Keratinocyte (primary cell): ENCODE measurements around the gene NGDN.

Experiments
- CTCF ChIP-seq, 3 experiments: IDR thresholded peaks in 1 of 3; conservative IDR thresholded peaks in 1 of 3; optimal IDR thresholded peaks in 1 of 3; 2 replicates in 2 of 3; 3 replicates in 1 of 3; pipeline versions ENCODE3 to v1.5.1; 2011; ENCODE audit warnings: low read length in 3 of 3, mild to moderate bottlenecking in 3 of 3, moderate library complexity in 2 of 3, control low read depth in 1 of 3, inconsistent platforms in 1 of 3; ENCODE audit not compliant: insufficient read depth in 2 of 3; ENCODE audit errors: extremely low read depth in 1 of 3
- EZH2 ChIP-seq: IDR thresholded peaks from one replicate; pipeline ENCODE4 v1.6.1; 2012; ENCODE audit warnings: inconsistent platforms, mild to moderate bottlenecking, low read length, moderate library complexity

- TF ChIP-seq EZH2, result no peak
- no peak for TF ChIP-seq CTCF (optimal IDR thresholded peaks at IDR 0.05 in 1 of 3, IDR thresholded peaks at IDR 0.05 in 1 of 3, conservative IDR thresholded peaks at IDR 0.05 in 1 of 3; ENCODE audit: extremely low read depth in 1 of 3, insufficient read depth in 2 of 3, low read length in 3 of 3)
These were observed 26.1 kb upstream of the NGDN start for GRCh38 chr14:23443411-23443812.
